ENCODE results near the gene MAP1B. TPM values are rescaled to one million over a fixed set of nuclear protein-coding genes. Genes with fewer than 3 reads are reported as not detected.

Gene MAP1B
- total RNA-seq, 1 donor = 164 TPM

DNA sequence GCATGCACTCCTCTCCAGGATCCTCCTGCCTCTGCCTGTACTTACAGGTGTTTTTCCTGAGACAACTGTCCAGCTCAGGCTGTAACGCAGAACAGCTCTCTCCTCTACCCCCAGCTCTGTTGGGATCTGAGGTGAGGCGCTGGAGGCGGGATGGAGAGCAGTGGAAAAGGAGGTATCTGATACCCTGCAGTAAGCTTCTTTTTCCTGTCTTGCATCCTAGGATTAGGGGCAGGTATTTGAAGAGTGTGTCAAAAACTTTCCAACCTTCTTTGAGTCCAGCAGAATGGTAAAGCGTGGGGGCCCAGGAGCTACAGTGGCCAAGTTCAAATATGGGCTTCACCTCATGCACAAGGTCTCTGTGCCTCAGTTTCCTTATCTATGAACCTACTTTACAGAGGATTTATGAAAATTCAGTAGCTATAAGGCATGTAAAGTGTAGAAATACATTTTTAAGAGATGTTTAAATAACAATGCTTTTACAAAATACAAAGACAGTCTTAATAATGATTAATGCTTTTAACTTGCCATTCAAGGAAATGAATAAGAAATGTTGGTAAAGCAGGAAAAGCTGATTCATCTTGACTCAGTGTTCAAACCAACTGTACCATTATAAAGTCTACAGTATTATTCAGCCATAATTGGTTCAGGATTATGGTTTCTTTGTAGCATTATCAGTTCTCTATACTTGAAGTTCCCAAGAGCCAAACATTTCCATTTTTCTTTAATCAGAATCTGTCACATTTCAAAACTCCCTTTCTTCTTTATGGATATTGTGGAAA, 26.1 kb downstream of the MAP1B start:
- H4K20me1 ChIP-seq (ENCODE audit: insufficient read depth, low read length) = no peaks in the 10 kb centered on the region
- H2AFZ ChIP-seq (ENCODE audit: low read length) = no peak overlapping the region
- TF ChIP-seq CTCF (IDR thresholded peaks at IDR 0.05; ENCODE audit: extremely low read depth, low read depth, low read length) = no peak
- peaks cover 6% of the 10 kb centered on the region for H3K36me3 ChIP-seq (ENCODE audit: insufficient read depth, low read length)
- H3K27me3 ChIP-seq (ENCODE audit: insufficient read depth, low read length) = no peaks in the 10 kb centered on the region
- no peaks in the 10 kb centered on the region for H3K9me3 ChIP-seq (ENCODE audit: low read depth, low read length)
- H3K4me2 ChIP-seq (ENCODE audit: insufficient read depth, low read length) = peak overlapping the region; percentile 30
- DNase-seq (ENCODE audit: insufficient read length, low spot score, missing footprints) = no peak
- H3K27ac ChIP-seq (ENCODE audit: low read depth, low read length) = peak overlapping the region; percentile 69
- no peak overlapping the region for H3K4me3 ChIP-seq (ENCODE audit: insufficient read depth, low read length)
- H3K79me2 ChIP-seq (ENCODE audit: insufficient read depth, low read length) = peaks cover 63% of the 10 kb centered on the region
- H3K4me1 ChIP-seq (ENCODE audit: insufficient read depth, low read length) = peaks cover 75% of the 10 kb centered on the region

DNA sequence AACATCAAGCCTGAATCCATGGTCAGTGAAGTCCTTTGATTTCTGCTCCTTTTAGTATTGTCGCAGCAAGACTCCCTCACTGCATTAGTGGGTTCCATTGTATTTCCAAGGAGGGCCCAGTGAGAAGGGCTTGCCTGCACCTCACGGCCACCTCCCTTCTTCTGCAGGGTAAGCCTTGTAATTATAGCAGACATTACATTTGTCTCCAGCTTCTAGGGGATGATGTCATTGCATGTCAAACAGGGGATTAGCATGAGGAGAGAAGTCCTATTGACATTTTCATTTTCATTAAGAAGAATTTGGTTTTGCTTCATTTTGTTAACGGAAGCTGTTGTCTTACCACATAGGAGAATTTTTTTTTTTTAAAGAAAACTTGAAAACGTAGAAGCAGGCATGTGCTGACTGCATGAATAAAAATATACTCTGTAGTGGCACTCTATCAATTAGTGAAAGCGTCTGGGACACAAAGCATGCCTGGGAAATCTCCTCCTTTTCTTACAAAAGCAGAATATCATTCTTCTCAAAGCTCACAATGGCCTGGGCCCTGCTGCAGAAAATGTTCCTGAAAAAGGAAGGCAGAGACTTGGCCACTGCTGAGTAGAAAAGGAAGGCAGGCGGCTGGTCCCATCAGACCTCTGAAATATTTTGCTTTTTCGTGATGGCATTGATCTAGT, 27.1 kb downstream of the MAP1B start:
- DNase-seq (ENCODE audit: insufficient read length, low spot score, missing footprints) = no peak
- Histone ChIP-seq H3K36me3 (ENCODE audit: insufficient read depth, low read length) (peaks cover 6% of the 10 kb centered on the region), H2AFZ (ENCODE audit: low read length) (no peak overlapping the region), H4K20me1 (ENCODE audit: insufficient read depth, low read length) (no peaks in the 10 kb centered on the region), H3K4me1 (ENCODE audit: insufficient read depth, low read length) (peaks cover 82% of the 10 kb centered on the region), H3K27me3 (ENCODE audit: insufficient read depth, low read length) (no peaks in the 10 kb centered on the region), H3K27ac (ENCODE audit: low read depth, low read length) (peak overlapping the region; percentile 69), H3K4me2 (ENCODE audit: insufficient read depth, low read length) (peak overlapping the region; percentile 30), H3K4me3 (ENCODE audit: insufficient read depth, low read length) (no peak overlapping the region), H3K79me2 (ENCODE audit: insufficient read depth, low read length) (peaks cover 58% of the 10 kb centered on the region), H3K9me3 (ENCODE audit: low read depth, low read length) (no peaks in the 10 kb centered on the region)
- TF ChIP-seq CTCF (IDR thresholded peaks at IDR 0.05; ENCODE audit: extremely low read depth, low read depth, low read length) = no peak

GRCh38 chr5:72137826-72138409, 30.6 kb downstream of the MAP1B start:
- H3K4me2 ChIP-seq (ENCODE audit: insufficient read depth, low read length) = peak overlapping the region; percentile 28
- peaks cover 53% of the 10 kb centered on the region for H3K79me2 ChIP-seq (ENCODE audit: insufficient read depth, low read length)

More at GRCh38 chr5:72137826-72138409, 30.6 kb downstream of the MAP1B start:
- Histone ChIP-seq H3K27ac (ENCODE audit: low read depth, low read length) (peak overlapping the region; percentile 74), H3K27me3 (ENCODE audit: insufficient read depth, low read length) (no peaks in the 10 kb centered on the region), H2AFZ (ENCODE audit: low read length) (no peak overlapping the region), H3K36me3 (ENCODE audit: insufficient read depth, low read length) (peaks cover 8% of the 10 kb centered on the region), H4K20me1 (ENCODE audit: insufficient read depth, low read length) (no peaks in the 10 kb centered on the region), H3K9me3 (ENCODE audit: low read depth, low read length) (no peaks in the 10 kb centered on the region), H3K4me3 (ENCODE audit: insufficient read depth, low read length) (no peak overlapping the region), H3K4me1 (ENCODE audit: insufficient read depth, low read length) (peaks cover 89% of the 10 kb centered on the region)
- DNase-seq (ENCODE audit: insufficient read length, low spot score, missing footprints) = no peak
- peak; percentile 60 for TF ChIP-seq CTCF (IDR thresholded peaks at IDR 0.05; ENCODE audit: extremely low read depth, low read depth, low read length)
